SU-DHL-6 (cell line): ENCODE data around the gene LSM7.

Experiments used
- H2AFZ ChIP-seq: fragments of 200-600 bp; sonication (generic); 2 replicates; pipeline ENCODE4 v1.6.1; 2014; ENCODE audit warnings: low read depth, mild to moderate bottlenecking, moderate library complexity, mixed read lengths, antibody characterized with exemption, low read length; ENCODE audit not compliant: severe bottlenecking
- H3F3A ChIP-seq: fragments of 200-600 bp; shearing (Covaris generic); 2 replicates; pipeline ENCODE4 v1.6.0; 2016; ENCODE audit warnings: antibody characterized with exemption, mild to moderate bottlenecking; ENCODE audit not compliant: insufficient read depth
- H3K27ac ChIP-seq: fragments of 200-600 bp; sonication (generic); 2 replicates; pipeline ENCODE4 v1.5.1; 2016; ENCODE audit warnings: low read depth, mild to moderate bottlenecking, low read length, moderate library complexity, mixed read lengths
- H3K27me3 ChIP-seq: fragments of 200-600 bp; sonication (generic), shearing (Covaris generic); 2 replicates; pipeline ENCODE4 v1.6.0; 2014; ENCODE audit warnings: mild to moderate bottlenecking, low read length
- H3K36me3 ChIP-seq: fragments of 200-600 bp; sonication (generic); 2 replicates; pipeline ENCODE4 v1.6.1; 2014; ENCODE audit warnings: mild to moderate bottlenecking, low read length, mixed read lengths
- H3K4me2 ChIP-seq: fragments of 300-600, 200-600 bp; shearing (Covaris generic), sonication (generic); 2 replicates; pipeline ENCODE4 v1.6.0; 2014; ENCODE audit warnings: low read length, low read depth, mild to moderate bottlenecking; ENCODE audit not compliant: poor library complexity, severe bottlenecking
- H3K4me3 ChIP-seq: fragments of 200-600 bp; sonication (generic); 2 replicates; pipeline ENCODE4 v1.5.1; 2014; ENCODE audit warnings: antibody characterized with exemption, low read length, mild to moderate bottlenecking, mixed read lengths; ENCODE audit not compliant: insufficient read depth, poor library complexity, severe bottlenecking
- H3K79me2 ChIP-seq: fragments of 200-600 bp; sonication (generic); 2 replicates; pipeline ENCODE4 v1.6.1; 2014; ENCODE audit warnings: mild to moderate bottlenecking, low read length, moderate library complexity; ENCODE audit not compliant: insufficient read depth
- H3K9ac ChIP-seq: fragments of 200-600 bp; sonication (generic); 2 replicates; pipeline ENCODE4 v1.7.0; 2014; ENCODE audit warnings: mild to moderate bottlenecking, low read length
- H3K9me2 ChIP-seq: fragments of 200-600 bp; sonication (generic); replicated peaks from 2 replicates; pipeline ENCODE4 v1.6.1; 2014; ENCODE audit warnings: low read length; ENCODE audit not compliant: insufficient read depth
- H3K9me3 ChIP-seq: fragments of 200-600 bp; sonication (generic); 2 replicates; pipeline ENCODE4 v1.6.1; 2014; ENCODE audit warnings: low read length, mixed read lengths; ENCODE audit not compliant: insufficient read depth
- H4K20me1 ChIP-seq: fragments of 200-600 bp; sonication (generic); 2 replicates; pipeline ENCODE4 v1.6.1; 2014; ENCODE audit warnings: low read depth, mild to moderate bottlenecking, antibody characterized with exemption, low read length, moderate library complexity, mixed read lengths
- CTCF ChIP-seq: fragments of 200-600 bp; sonication (generic); IDR thresholded peaks from one replicate; pipeline ENCODE4 v1.5.1; 2017; ENCODE audit warnings: antibody characterized with exemption, mild to moderate bottlenecking, low read length, moderate library complexity; ENCODE audit not compliant: insufficient read depth, poor library complexity, severe bottlenecking
- EZH2phosphoT487 ChIP-seq: fragments of 200-600 bp; sonication (generic), shearing (Covaris generic); conservative IDR thresholded peaks from 2 replicates; pipeline ENCODE4 v1.6.1; 2018; ENCODE audit warnings: mild to moderate bottlenecking, antibody characterized with exemption, low read length, moderate library complexity, mixed read lengths

LSM7 gene

GRCh38 chr19:2353159-2353886, 24.9 kb upstream of the LSM7 start:
- H3K4me2 ChIP-seq = no peak overlapping the region
- TF ChIP-seq CTCF (no peak), EZH2phosphoT487 (no peak)
- no peak overlapping the region for H3K4me3 ChIP-seq
- H3K27ac ChIP-seq = no peak overlapping the region
- no peaks in the 10 kb centered on the region for H3F3A ChIP-seq
- no peak overlapping the region for H2AFZ ChIP-seq
- H3K79me2 ChIP-seq = no peaks in the 10 kb centered on the region
- H4K20me1 ChIP-seq = no peaks in the 10 kb centered on the region
- no peaks in the 10 kb centered on the region for H3K9me3 ChIP-seq
- H3K36me3 ChIP-seq = no peaks in the 10 kb centered on the region
- H3K27me3 ChIP-seq = no peaks in the 10 kb centered on the region
- H3K9ac ChIP-seq = no peak overlapping the region
- H3K9me2 ChIP-seq = no peaks in the 10 kb centered on the region

GRCh38 chr19:2352121-2352520, 23.7 kb upstream of the LSM7 start:
- Histone ChIP-seq H3K9me3 (no peaks in the 10 kb centered on the region), H3K27ac (no peak overlapping the region), H3K9me2 (no peaks in the 10 kb centered on the region), H2AFZ (no peak overlapping the region), H3F3A (no peaks in the 10 kb centered on the region), H3K27me3 (no peaks in the 10 kb centered on the region), H3K4me3 (no peak overlapping the region), H3K4me2 (no peak overlapping the region), H4K20me1 (no peaks in the 10 kb centered on the region), H3K9ac (no peak overlapping the region), H3K79me2 (no peaks in the 10 kb centered on the region), H3K36me3 (no peaks in the 10 kb centered on the region)
- TF ChIP-seq EZH2phosphoT487 (no peak), CTCF (no peak)

GRCh38 chr19:2351591-2351990, 23.2 kb upstream of the LSM7 start:
- Histone ChIP-seq H4K20me1 (no peaks in the 10 kb centered on the region), H3K27ac (no peak overlapping the region), H3F3A (no peaks in the 10 kb centered on the region), H2AFZ (no peak overlapping the region), H3K9me2 (no peaks in the 10 kb centered on the region), H3K9ac (no peak overlapping the region), H3K36me3 (no peaks in the 10 kb centered on the region), H3K4me3 (no peak overlapping the region), H3K4me2 (no peak overlapping the region), H3K79me2 (no peaks in the 10 kb centered on the region), H3K9me3 (no peaks in the 10 kb centered on the region), H3K27me3 (no peaks in the 10 kb centered on the region)
- no peak for TF ChIP-seq CTCF
- TF ChIP-seq EZH2phosphoT487 = no peak
